K562 (cell line): ENCODE data around the gene AMDHD2. TPM values are rescaled to one million over a fixed set of nuclear protein-coding genes. Genes with fewer than 3 reads are reported as not detected.

Source experiments
- ATF7 ChIP-seq: fragments of 450-650 bp; IDR thresholded peaks from 2 replicates; pipeline ENCODE4 v1.7.1; 2014; ENCODE audit warnings: mild to moderate bottlenecking, moderate library complexity
- CBFA2T2 ChIP-seq: fragments of 450-650 bp; conservative IDR thresholded peaks from 2 replicates; pipeline ENCODE4 v1.6.1; 2017; ENCODE audit warnings: mild to moderate bottlenecking
- CBFA2T3 ChIP-seq: fragments of 450-650 bp; IDR thresholded peaks from 2 replicates; pipeline ENCODE4 v1.6.1; 2017
- CCNT2 ChIP-seq: IDR thresholded peaks from 2 replicates; pipeline ENCODE4 v1.6.1; 2011; ENCODE audit warnings: borderline replicate concordance, low read depth, mild to moderate bottlenecking, moderate library complexity, mixed read lengths, low read length; ENCODE audit not compliant: insufficient read length; ENCODE audit errors: extremely low read depth
- CREB1 ChIP-seq, 2 experiments: sonication (generic) in 1 of 2; formaldehyde crosslinking in 1 of 2; IDR thresholded peaks; 2 replicates each; pipeline versions ENCODE4 v1.6.1 to v1.8.0; 2012 to 2022; ENCODE audit warnings: inconsistent platforms in 1 of 2, mild to moderate bottlenecking in 1 of 2, missing genetic modification reagents in 1 of 2, moderate library complexity in 1 of 2
- ELF4 ChIP-seq: fragments of 450-650 bp; formaldehyde crosslinking; IDR thresholded peaks from 2 replicates; pipeline ENCODE4 v1.4.0; 2022; ENCODE audit warnings: missing genetic modification characterization
- EWSR1 ChIP-seq: fragments of 450-650 bp; IDR thresholded peaks from 2 replicates; pipeline ENCODE4 v1.6.1; 2018; ENCODE audit warnings: borderline replicate concordance, mild to moderate bottlenecking, low read depth, moderate library complexity; ENCODE audit not compliant: partially characterized antibody
- GTF2F1 ChIP-seq: IDR thresholded peaks from 2 replicates; pipeline ENCODE4 v1.6.1; 2011; ENCODE audit warnings: low read depth, low read length, improper control_type of control experiment
- HDAC3 ChIP-seq: fragments of 450-650 bp; IDR thresholded peaks from 2 replicates; pipeline ENCODE4 v1.6.1; 2018; ENCODE audit warnings: borderline replicate concordance, mild to moderate bottlenecking, moderate library complexity; ENCODE audit not compliant: partially characterized antibody
- KHSRP ChIP-seq: fragments of 450-650 bp; IDR thresholded peaks from 2 replicates; pipeline ENCODE4 v1.6.1; 2017
- MCM2 ChIP-seq: fragments of 450-650 bp; IDR thresholded peaks from 2 replicates; pipeline ENCODE4 v1.6.1; 2017; ENCODE audit warnings: low read depth, mild to moderate bottlenecking
- RAD51 ChIP-seq: fragments of 450-650 bp; IDR thresholded peaks from 2 replicates; pipeline ENCODE4 v1.7.1; 2016; ENCODE audit warnings: low read depth, mild to moderate bottlenecking, borderline replicate concordance
- TCF7 ChIP-seq: sonication (generic); IDR thresholded peaks from 2 replicates; pipeline ENCODE4 v1.6.1; 2016; ENCODE audit warnings: antibody characterized with exemption, borderline replicate concordance
- TRIM24 ChIP-seq, 2 experiments: fragments of 450-650 bp; IDR thresholded peaks; 2 replicates each; pipeline ENCODE4 v1.6.1; 2016
- polyA plus RNA-seq, 8 experiments: library from polyadenylated mRNA; depleted of rRNA in 4 of 8; stranded (reverse) in 5 of 8; unstranded in 3 of 8; fragments of >200 nt; fragmentation: Nextera tagmentation in 2 of 8; fragmentation: Illumina TruSeq in 1 of 8; extraction: Ambion mirVana in 2 of 8; extraction: Trizol in 1 of 8; gene quantifications; 2 replicates each; pipeline versions ENCODE4 v1.2.1 to v1.2.3, GENCODE V29; 2011 to 2014; ENCODE audit warnings: inconsistent platforms in 1 of 8, missing spikeins in 1 of 8
- total RNA-seq, 7 experiments: library from RNA; depleted of rRNA in 6 of 7; stranded (reverse); fragments of >200 nt in 6 of 7; fragmentation: Illumina TruSeq in 2 of 7; extraction: Trizol in 2 of 7; gene quantifications; 2 replicates each; pipeline versions ENCODE4 v1.2.1 to v1.2.3, GENCODE V29; 2011 to 2021; ENCODE audit warnings: low replicate concordance in 1 of 7
- TF ChIP-seq, protein P1 (sequence below): sonication (generic); formaldehyde crosslinking; IDR thresholded peaks from 2 replicates; pipeline ENCODE4 v1.8.0; 2022; ENCODE audit warnings: mild to moderate bottlenecking, missing genetic modification reagents
- TF ChIP-seq, protein P2 (sequence below): fragments of 200-400 bp; formaldehyde crosslinking; IDR thresholded peaks from 2 replicates; pipeline ENCODE4 v1.6.1; 2017; ENCODE audit warnings: mild to moderate bottlenecking, low read depth, low read length, moderate library complexity
- TF ChIP-seq, protein P3 (sequence below), 2 experiments: IDR thresholded peaks in 1 of 2; conservative IDR thresholded peaks in 1 of 2; 2 replicates each; pipeline ENCODE4 v1.6.1; 2016; ENCODE audit warnings: low read depth in 2 of 2, mild to moderate bottlenecking in 1 of 2, missing compliant biosample characterization in 1 of 2, missing genetic modification characterization in 1 of 2, moderate library complexity in 1 of 2

Gene AMDHD2
- total and polyA plus RNA-seq, 9 of the 15 experiments (the other 6 are each of a cell fraction or from before 2014, with no cell fraction given): 0.38 to 56.9 (median 18.3) TPM; not detected in 1

DNA sequence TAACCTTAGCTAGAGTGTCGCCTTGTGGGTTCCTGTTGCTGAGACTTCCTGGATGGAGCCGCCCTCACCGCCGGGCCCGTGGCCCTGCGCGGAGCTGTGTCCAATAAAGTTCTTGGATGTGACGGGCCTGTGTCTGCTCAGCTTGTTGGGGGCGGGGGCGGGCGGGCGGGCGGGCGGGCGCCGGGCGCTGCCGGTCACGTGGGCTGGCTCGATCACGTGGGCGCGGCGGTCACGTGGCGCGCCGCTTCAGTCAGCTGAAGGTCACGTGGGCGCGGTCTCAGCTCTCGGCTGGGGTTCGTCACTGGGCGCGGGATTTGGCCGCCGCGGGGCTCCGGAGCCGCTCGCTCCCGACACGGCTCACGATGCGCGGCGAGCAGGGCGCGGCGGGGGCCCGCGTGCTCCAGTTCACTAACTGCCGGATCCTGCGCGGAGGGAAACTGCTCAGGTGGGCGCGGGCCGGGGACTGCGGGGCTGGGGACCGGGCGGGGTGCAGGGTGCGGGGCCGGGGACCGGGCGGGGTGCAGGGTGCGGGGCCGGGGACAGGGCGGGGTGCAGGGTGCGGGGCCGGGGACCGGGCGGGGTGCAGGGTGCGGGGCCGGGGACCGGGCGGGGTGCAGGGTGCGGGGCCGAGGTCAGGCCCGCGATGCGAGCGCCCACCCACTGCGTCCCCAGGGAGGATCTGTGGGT, at the start of gene AMDHD2 (continued):
- TF ChIP-seq CREB1 (IDR thresholded peaks at IDR 0.05) (peak; percentile 71; the same call in 1 of the 2 replicates), CREB1 (CRISPR knock-in tag; IDR thresholded peaks at IDR 0.05) (peak; percentile 63; the same call in 1 of the 2 replicates), CBFA2T2 (peak; percentile 96), CBFA2T3 (no peak), CCNT2 (peak; percentile 96), KHSRP (no peak), HDAC3 (no peak), ATF7 (0 out of 2 replicates have a peak, but pooled peaks have one; percentile 9), RAD51 (peak; percentile 98), EWSR1 (no peak), ELF4 (CRISPR knock-in tag) (no peak), TRIM24 (IDR thresholded peaks at IDR 0.05) (no peak), GTF2F1 (no peak), MCM2 (no peak), TCF7 (no peak; the same call in 1 of the 2 replicates)
- TF ChIP-seq, protein P1, sequence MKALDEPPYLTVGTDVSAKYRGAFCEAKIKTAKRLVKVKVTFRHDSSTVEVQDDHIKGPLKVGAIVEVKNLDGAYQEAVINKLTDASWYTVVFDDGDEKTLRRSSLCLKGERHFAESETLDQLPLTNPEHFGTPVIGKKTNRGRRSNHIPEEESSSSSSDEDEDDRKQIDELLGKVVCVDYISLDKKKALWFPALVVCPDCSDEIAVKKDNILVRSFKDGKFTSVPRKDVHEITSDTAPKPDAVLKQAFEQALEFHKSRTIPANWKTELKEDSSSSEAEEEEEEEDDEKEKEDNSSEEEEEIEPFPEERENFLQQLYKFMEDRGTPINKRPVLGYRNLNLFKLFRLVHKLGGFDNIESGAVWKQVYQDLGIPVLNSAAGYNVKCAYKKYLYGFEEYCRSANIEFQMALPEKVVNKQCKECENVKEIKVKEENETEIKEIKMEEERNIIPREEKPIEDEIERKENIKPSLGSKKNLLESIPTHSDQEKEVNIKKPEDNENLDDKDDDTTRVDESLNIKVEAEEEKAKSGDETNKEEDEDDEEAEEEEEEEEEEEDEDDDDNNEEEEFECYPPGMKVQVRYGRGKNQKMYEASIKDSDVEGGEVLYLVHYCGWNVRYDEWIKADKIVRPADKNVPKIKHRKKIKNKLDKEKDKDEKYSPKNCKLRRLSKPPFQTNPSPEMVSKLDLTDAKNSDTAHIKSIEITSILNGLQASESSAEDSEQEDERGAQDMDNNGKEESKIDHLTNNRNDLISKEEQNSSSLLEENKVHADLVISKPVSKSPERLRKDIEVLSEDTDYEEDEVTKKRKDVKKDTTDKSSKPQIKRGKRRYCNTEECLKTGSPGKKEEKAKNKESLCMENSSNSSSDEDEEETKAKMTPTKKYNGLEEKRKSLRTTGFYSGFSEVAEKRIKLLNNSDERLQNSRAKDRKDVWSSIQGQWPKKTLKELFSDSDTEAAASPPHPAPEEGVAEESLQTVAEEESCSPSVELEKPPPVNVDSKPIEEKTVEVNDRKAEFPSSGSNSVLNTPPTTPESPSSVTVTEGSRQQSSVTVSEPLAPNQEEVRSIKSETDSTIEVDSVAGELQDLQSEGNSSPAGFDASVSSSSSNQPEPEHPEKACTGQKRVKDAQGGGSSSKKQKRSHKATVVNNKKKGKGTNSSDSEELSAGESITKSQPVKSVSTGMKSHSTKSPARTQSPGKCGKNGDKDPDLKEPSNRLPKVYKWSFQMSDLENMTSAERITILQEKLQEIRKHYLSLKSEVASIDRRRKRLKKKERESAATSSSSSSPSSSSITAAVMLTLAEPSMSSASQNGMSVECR (CRISPR knock-in tag): peak; percentile 71; the same call in 1 of the 2 replicates
- TF ChIP-seq, protein P2, sequence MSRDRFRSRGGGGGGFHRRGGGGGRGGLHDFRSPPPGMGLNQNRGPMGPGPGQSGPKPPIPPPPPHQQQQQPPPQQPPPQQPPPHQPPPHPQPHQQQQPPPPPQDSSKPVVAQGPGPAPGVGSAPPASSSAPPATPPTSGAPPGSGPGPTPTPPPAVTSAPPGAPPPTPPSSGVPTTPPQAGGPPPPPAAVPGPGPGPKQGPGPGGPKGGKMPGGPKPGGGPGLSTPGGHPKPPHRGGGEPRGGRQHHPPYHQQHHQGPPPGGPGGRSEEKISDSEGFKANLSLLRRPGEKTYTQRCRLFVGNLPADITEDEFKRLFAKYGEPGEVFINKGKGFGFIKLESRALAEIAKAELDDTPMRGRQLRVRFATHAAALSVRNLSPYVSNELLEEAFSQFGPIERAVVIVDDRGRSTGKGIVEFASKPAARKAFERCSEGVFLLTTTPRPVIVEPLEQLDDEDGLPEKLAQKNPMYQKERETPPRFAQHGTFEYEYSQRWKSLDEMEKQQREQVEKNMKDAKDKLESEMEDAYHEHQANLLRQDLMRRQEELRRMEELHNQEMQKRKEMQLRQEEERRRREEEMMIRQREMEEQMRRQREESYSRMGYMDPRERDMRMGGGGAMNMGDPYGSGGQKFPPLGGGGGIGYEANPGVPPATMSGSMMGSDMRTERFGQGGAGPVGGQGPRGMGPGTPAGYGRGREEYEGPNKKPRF: no peak
- TF ChIP-seq, protein P3, sequence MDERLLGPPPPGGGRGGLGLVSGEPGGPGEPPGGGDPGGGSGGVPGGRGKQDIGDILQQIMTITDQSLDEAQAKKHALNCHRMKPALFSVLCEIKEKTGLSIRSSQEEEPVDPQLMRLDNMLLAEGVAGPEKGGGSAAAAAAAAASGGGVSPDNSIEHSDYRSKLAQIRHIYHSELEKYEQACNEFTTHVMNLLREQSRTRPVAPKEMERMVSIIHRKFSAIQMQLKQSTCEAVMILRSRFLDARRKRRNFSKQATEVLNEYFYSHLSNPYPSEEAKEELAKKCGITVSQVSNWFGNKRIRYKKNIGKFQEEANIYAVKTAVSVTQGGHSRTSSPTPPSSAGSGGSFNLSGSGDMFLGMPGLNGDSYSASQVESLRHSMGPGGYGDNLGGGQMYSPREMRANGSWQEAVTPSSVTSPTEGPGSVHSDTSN (CRISPR knock-in tag; IDR thresholded peaks at IDR 0.05; ENCODE audit: low read depth): no peak
- TF ChIP-seq, protein P3 (tag; conservative IDR thresholded peaks at IDR 0.05; ENCODE audit: low read depth): no peak
